Occipital lobe (tissue), 2 donors: ENCODE measurements around the gene SEPTIN12. TPM values are rescaled to one million over a fixed set of nuclear protein-coding genes. Genes with fewer than 3 reads are reported as not detected.

Experiments
- DNase-seq: peaks from one replicate; lab custom pipeline; 2025; lab: John Stamatoyannopoulos, UW
- total RNA-seq: library from RNA; depleted of rRNA; stranded (reverse); fragments of >200 nt; gene quantifications from one replicate; pipeline ENCODE4 v1.2.3, GENCODE V29; 2014

The SEPTIN12 gene
- total RNA-seq = not detected

GRCh38 chr16:4787627-4788482, at the start of gene SEPTIN12:
Gene SEPTIN12 (minus strand): TSS chr16:4788345. CDS start chr16:4787645, 700 bp downstream.
- DNase-seq = no peak

GRCh38 chr16:4836727-4837126, 48.6 kb upstream of the SEPTIN12 start:
- DNase-seq = no peak

GRCh38 chr16:4833584-4833983, 45.4 kb upstream of the SEPTIN12 start:
- DNase-seq = no peak

- no peak for DNase-seq
Measured at GRCh38 chr16:4832698-4833343, 44.7 kb upstream of the SEPTIN12 start.

GRCh38 chr16:4831616-4832015, 43.5 kb upstream of the SEPTIN12 start:
- no peak for DNase-seq

GRCh38 chr16:4830408-4830807, 42.3 kb upstream of the SEPTIN12 start:
- no peak for DNase-seq

GRCh38 chr16:4828567-4829321, 40.6 kb upstream of the SEPTIN12 start:
- no peak for DNase-seq

GRCh38 chr16:4826980-4827379, 38.8 kb upstream of the SEPTIN12 start:
- no peak for DNase-seq

GRCh38 chr16:4826526-4826925, 38.4 kb upstream of the SEPTIN12 start:
- no peak for DNase-seq

GRCh38 chr16:4825196-4825595, 37.1 kb upstream of the SEPTIN12 start:
- DNase-seq = no peak

GRCh38 chr16:4820652-4821051, 32.5 kb upstream of the SEPTIN12 start:
- DNase-seq = no peak

GRCh38 chr16:4814542-4815173, 26.5 kb upstream of the SEPTIN12 start:
- no peak for DNase-seq

- DNase-seq = no peak
Measured at GRCh38 chr16:4814046-4814445, 25.9 kb upstream of the SEPTIN12 start.

- DNase-seq = no peak
Measured at GRCh38 chr16:4813251-4814003, 25.3 kb upstream of the SEPTIN12 start.

GRCh38 chr16:4811773-4812172, 23.6 kb upstream of the SEPTIN12 start:
- no peak for DNase-seq

GRCh38 chr16:4811242-4811641, 23.1 kb upstream of the SEPTIN12 start:
- no peak for DNase-seq

GRCh38 chr16:4806280-4806679, 18.1 kb upstream of the SEPTIN12 start:
- no peak for DNase-seq

- no peak for DNase-seq
Measured at GRCh38 chr16:4805231-4805630, 17.1 kb upstream of the SEPTIN12 start.

GRCh38 chr16:4803898-4804762, 16.0 kb upstream of the SEPTIN12 start:
- no peak for DNase-seq

- DNase-seq = no peak
Measured at GRCh38 chr16:4803401-4803844, 15.3 kb upstream of the SEPTIN12 start.
